OCI-LY1 (cell line): Measurements from ENCODE around the gene ABCA8.

ENCODE experiments used
- H2AFZ ChIP-seq: fragments of 200-600 bp; sonication (generic), shearing (Covaris generic); 2 replicates; pipeline ENCODE4 v1.6.0; 2014; ENCODE audit warnings: antibody characterized with exemption, mild to moderate bottlenecking, low read length
- H3F3A ChIP-seq: fragments of 200-600 bp; sonication (generic), shearing (Covaris generic); 2 replicates; pipeline ENCODE4 v1.6.0; 2014; ENCODE audit warnings: mild to moderate bottlenecking, antibody characterized with exemption, low read length, moderate library complexity; ENCODE audit not compliant: insufficient read depth
- H3K27ac ChIP-seq: fragments of 200-600 bp; sonication (generic); 2 replicates; pipeline ENCODE4 v1.5.1; 2014; ENCODE audit warnings: low read length, mixed run types, mild to moderate bottlenecking, low read depth; ENCODE audit not compliant: poor library complexity, severe bottlenecking
- H3K27me3 ChIP-seq: fragments of 200-600 bp; sonication (generic); 2 replicates; pipeline ENCODE4 v1.6.0; 2014; ENCODE audit warnings: antibody characterized with exemption, mild to moderate bottlenecking, low read length, moderate library complexity; ENCODE audit not compliant: insufficient read depth
- H3K36me3 ChIP-seq: fragments of 200-600 bp; sonication (generic); 2 replicates; pipeline ENCODE4 v1.6.1; 2014; ENCODE audit warnings: mild to moderate bottlenecking, antibody characterized with exemption, low read length, moderate library complexity, mixed read lengths; ENCODE audit not compliant: insufficient read depth
- H3K4me1 ChIP-seq: fragments of 200-600 bp; sonication (generic); 2 replicates; pipeline ENCODE4 v1.5.1; 2014; ENCODE audit warnings: mild to moderate bottlenecking, low read length, moderate library complexity; ENCODE audit not compliant: insufficient read depth, severe bottlenecking
- H3K4me2 ChIP-seq: fragments of 200-600 bp; sonication (generic), shearing (Covaris generic); 2 replicates; pipeline ENCODE4 v1.6.1; 2014; ENCODE audit warnings: low read length
- H3K4me3 ChIP-seq: fragments of 200-600 bp; sonication (generic); 2 replicates; pipeline ENCODE4 v1.5.1; 2014; ENCODE audit warnings: low read length, low read depth, mild to moderate bottlenecking, mixed read lengths; ENCODE audit not compliant: poor library complexity, severe bottlenecking
- H3K79me2 ChIP-seq: fragments of 200-600 bp; shearing (Covaris generic); 2 replicates; pipeline ENCODE4 v1.6.1; 2016; ENCODE audit warnings: mixed run types, low read length, mixed read lengths; ENCODE audit not compliant: insufficient read depth
- H3K9ac ChIP-seq: fragments of 200-600 bp; sonication (generic), shearing (Covaris generic); 2 replicates; pipeline ENCODE4 v1.6.1; 2014; ENCODE audit warnings: mild to moderate bottlenecking, low read length, mixed read lengths
- H3K9me2 ChIP-seq: fragments of 200-600 bp; sonication (generic), shearing (Covaris generic); 2 replicates; pipeline ENCODE4 v1.6.1; 2014; ENCODE audit warnings: low read depth, mild to moderate bottlenecking, low read length, mixed read lengths
- H3K9me3 ChIP-seq: fragments of 200-600 bp; shearing (Covaris generic); 2 replicates; pipeline ENCODE4 v1.6.1; 2014; ENCODE audit warnings: low read length, mixed read lengths
- H4K20me1 ChIP-seq: fragments of 200-600 bp; sonication (generic), shearing (Covaris generic); 2 replicates; pipeline ENCODE4 v1.6.0; 2016; ENCODE audit warnings: mild to moderate bottlenecking, low read length; ENCODE audit not compliant: insufficient read depth
- CTCF ChIP-seq: fragments of 200-600 bp; sonication (generic), shearing (Covaris generic); IDR thresholded peaks from 2 replicates; pipeline ENCODE4 v1.5.1; 2017; ENCODE audit warnings: mild to moderate bottlenecking, antibody characterized with exemption, low read length, moderate library complexity, mixed read lengths
- EZH2 ChIP-seq: fragments of 200-600 bp; sonication (generic), shearing (Covaris generic); IDR thresholded peaks from 2 replicates; pipeline ENCODE4 v1.8.0; 2017; ENCODE audit warnings: borderline replicate concordance, mixed run types, mild to moderate bottlenecking, antibody characterized with exemption, low read length, moderate library complexity, mixed read lengths

Gene ABCA8

GRCh38 chr17:68853036-68853435 lies 102.2 kb downstream of the ABCA8 start:
- TF ChIP-seq EZH2, result no peak
- TF ChIP-seq CTCF, result no peak

GRCh38 chr17:68851890-68852289 lies 103.3 kb downstream of the ABCA8 start:
- no peak overlapping the region for H3K27ac ChIP-seq
- no peak overlapping the region for H3K4me3 ChIP-seq
- no peak overlapping the region for H3K4me2 ChIP-seq
- H3K9me3 ChIP-seq, result no peaks in the 10 kb centered on the region
- no peaks in the 10 kb centered on the region for H3K79me2 ChIP-seq
- no peaks in the 10 kb centered on the region for H3K27me3 ChIP-seq
- TF ChIP-seq EZH2 (no peak), CTCF (no peak)
- no peaks in the 10 kb centered on the region for H4K20me1 ChIP-seq
- H2AFZ ChIP-seq, result no peak overlapping the region
- H3K36me3 ChIP-seq, result no peaks in the 10 kb centered on the region
- no peaks in the 10 kb centered on the region for H3K9me2 ChIP-seq
- H3K9ac ChIP-seq, result no peak overlapping the region
- H3F3A ChIP-seq, result no peaks in the 10 kb centered on the region
- no peaks in the 10 kb centered on the region for H3K4me1 ChIP-seq

More at GRCh38 chr17:68853036-68853435, 102.2 kb downstream of the ABCA8 start:
- H3K9ac ChIP-seq, result no peak overlapping the region
- no peaks in the 10 kb centered on the region for H3K4me1 ChIP-seq
- no peaks in the 10 kb centered on the region for H3K36me3 ChIP-seq
- H3K4me2 ChIP-seq, result no peak overlapping the region
- no peaks in the 10 kb centered on the region for H3F3A ChIP-seq
- no peaks in the 10 kb centered on the region for H3K9me2 ChIP-seq
- no peak overlapping the region for H3K27ac ChIP-seq
- no peaks in the 10 kb centered on the region for H3K79me2 ChIP-seq
- H4K20me1 ChIP-seq, result no peaks in the 10 kb centered on the region
- H3K4me3 ChIP-seq, result no peak overlapping the region
- H3K27me3 ChIP-seq, result no peaks in the 10 kb centered on the region
- no peak overlapping the region for H2AFZ ChIP-seq
- H3K9me3 ChIP-seq, result no peaks in the 10 kb centered on the region

- Histone ChIP-seq H3K27ac (no peak overlapping the region), H3K79me2 (no peaks in the 10 kb centered on the region), H4K20me1 (no peaks in the 10 kb centered on the region), H3F3A (no peaks in the 10 kb centered on the region), H3K4me1 (no peaks in the 10 kb centered on the region), H3K36me3 (no peaks in the 10 kb centered on the region), H3K4me3 (no peak overlapping the region), H3K9ac (no peak overlapping the region), H3K9me2 (no peaks in the 10 kb centered on the region), H3K27me3 (no peaks in the 10 kb centered on the region), H3K9me3 (no peaks in the 10 kb centered on the region), H3K4me2 (no peak overlapping the region), H2AFZ (no peak overlapping the region)
- TF ChIP-seq EZH2 (no peak), CTCF (no peak)
Measured at GRCh38 chr17:68850749-68851510, 104.3 kb downstream of the ABCA8 start.
